Measurements from ENCODE around the gene PRUNE1. TPM values are rescaled to one million over a fixed set of nuclear protein-coding genes. Genes with fewer than 3 reads are reported as not detected.
A peak's percentile ranks its signal among the peaks of the same experiment; 100 is the strongest.

The PRUNE1 gene
- total RNA-seq, 3 donors from 2014 or later, result 21.6 to 34.1 (median 32.8) TPM

GRCh38 chr1:151047925-151048644 is 39.8 kb downstream of the PRUNE1 start:
- Histone ChIP-seq H3K27me3 (no peaks in the 10 kb centered on the region), H3K9me3 (no peaks in the 10 kb centered on the region), H3K36me3 (peaks cover 6% of the 10 kb centered on the region), H3K4me1 (no peaks in the 10 kb centered on the region), H3K4me3 (peak overlapping the region; percentile 81 to 95 (median 83)), H3K27ac (peak overlapping the region; percentile 89 to 96)
- TF ChIP-seq POLR2AphosphoS5 (IDR thresholded peaks at IDR 0.05) (peak in 1 of 3 donors; percentile 29), CTCF (IDR thresholded peaks at IDR 0.05) (no peak), POLR2A (IDR thresholded peaks at IDR 0.05) (no peak)
- peak; percentile 67 to 69 for DNase-seq (ENCODE audit: low spot score in 2 of 2)
- intact Hi-C loops (cut with DNase I; ENCODE audit: low total_unique reads), result no loop called here

GRCh38 chr1:151048645-151049032 is 40.4 kb downstream of the PRUNE1 start:
- H3K4me1 ChIP-seq, result no peaks in the 10 kb centered on the region
- peak overlapping the region; percentile 81 to 95 (median 83) for H3K4me3 ChIP-seq
- DNase-seq (ENCODE audit: low spot score in 2 of 2), result no peak
- no peaks in the 10 kb centered on the region for H3K9me3 ChIP-seq
- peak; percentile 9 to 49 (median 40) for TF ChIP-seq CTCF (IDR thresholded peaks at IDR 0.05)
- no peak for TF ChIP-seq POLR2A (IDR thresholded peaks at IDR 0.05)
- peak overlapping the region; percentile 89 to 96 for H3K27ac ChIP-seq
- intact Hi-C loops (cut with DNase I; ENCODE audit: low total_unique reads), result no loop called here
- no peaks in the 10 kb centered on the region for H3K27me3 ChIP-seq
- H3K36me3 ChIP-seq, result peaks cover 6% of the 10 kb centered on the region

DNA sequence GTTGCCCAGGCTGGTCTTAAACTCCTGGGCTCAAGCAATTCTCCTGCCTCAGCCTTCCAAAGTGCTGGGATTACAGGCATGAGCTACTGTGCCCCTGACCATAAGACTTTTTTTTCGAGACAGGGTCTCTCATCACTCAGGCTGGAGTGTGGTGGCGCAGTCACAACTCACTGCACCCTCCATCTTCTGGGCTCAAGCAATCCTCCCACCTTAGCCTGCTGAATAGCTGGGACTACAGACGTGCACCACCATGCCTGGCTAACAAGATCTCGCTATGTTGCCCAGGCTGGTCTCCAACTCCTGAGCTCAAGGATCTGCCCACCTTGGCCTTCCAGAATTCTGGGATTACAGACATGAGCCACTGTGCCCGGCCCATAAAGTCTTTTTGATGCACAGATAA is 41.2 kb downstream of the PRUNE1 start:
- H3K27ac ChIP-seq, result peak overlapping the region; percentile 30 to 89
- intact Hi-C loops (cut with DNase I; ENCODE audit: low total_unique reads), result no loop called here

DNA sequence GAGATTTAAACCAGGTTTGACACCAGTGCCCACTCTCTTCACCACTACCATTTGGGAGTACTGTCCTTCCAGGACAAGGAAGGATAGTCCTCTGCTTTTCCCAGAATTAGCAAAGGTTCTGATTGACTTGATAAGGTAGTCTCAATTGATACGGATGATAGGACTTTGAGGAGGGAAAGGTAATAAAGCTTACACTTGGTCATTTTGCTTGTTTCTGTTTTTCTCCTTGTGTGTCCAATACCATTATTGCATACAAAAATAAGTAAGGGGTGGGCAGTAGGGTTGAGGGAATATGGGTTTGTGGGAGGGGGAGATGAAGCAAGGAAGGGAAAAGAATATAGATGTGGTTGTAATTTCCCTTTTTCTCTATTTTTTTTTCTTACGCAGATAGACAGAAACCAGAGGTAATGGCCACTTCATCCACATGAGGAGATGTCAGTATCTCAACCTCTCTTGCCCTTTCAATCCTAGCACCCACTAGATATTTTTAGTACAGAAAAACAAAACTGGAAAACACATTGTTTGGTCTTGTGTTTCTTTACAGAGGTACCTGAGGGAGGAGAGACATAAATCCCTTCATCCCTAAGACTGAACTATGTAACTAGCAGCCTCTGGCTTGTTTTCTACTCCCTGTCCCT is 41.9 kb downstream of the PRUNE1 start:
- TF ChIP-seq POLR2A (IDR thresholded peaks at IDR 0.05) (no peak), POLR2AphosphoS5 (IDR thresholded peaks at IDR 0.05) (no peak), CTCF (IDR thresholded peaks at IDR 0.05) (no peak)
- intact Hi-C loops (cut with DNase I; ENCODE audit: low total_unique reads), result no loop called here
- Histone ChIP-seq H3K27ac (no peak overlapping the region), H3K9me3 (no peaks in the 10 kb centered on the region), H3K4me1 (no peaks in the 10 kb centered on the region), H3K4me3 (no peak overlapping the region), H3K27me3 (no peaks in the 10 kb centered on the region), H3K36me3 (peaks cover 6% of the 10 kb centered on the region)
- no peak for DNase-seq (ENCODE audit: low spot score in 2 of 2)

More for the DNA sequence above, 41.2 kb downstream of the PRUNE1 start:
- Histone ChIP-seq H3K36me3 (peaks cover 6% of the 10 kb centered on the region), H3K4me3 (no peak overlapping the region), H3K27me3 (no peaks in the 10 kb centered on the region), H3K4me1 (no peaks in the 10 kb centered on the region), H3K9me3 (no peaks in the 10 kb centered on the region)
- no peak for DNase-seq (ENCODE audit: low spot score in 2 of 2)
- TF ChIP-seq CTCF (IDR thresholded peaks at IDR 0.05), result no peak
- TF ChIP-seq POLR2A (IDR thresholded peaks at IDR 0.05), result no peak
- no peak for TF ChIP-seq POLR2AphosphoS5 (IDR thresholded peaks at IDR 0.05)

- Histone ChIP-seq H3K4me1 (peaks cover under 1 to 8% of the 10 kb centered on the region in 2 donors), H3K4me3 (no peak overlapping the region), H3K9me3 (no peaks in the 10 kb centered on the region), H3K27ac (peak overlapping the region; percentile 17 to 40), H3K36me3 (peaks cover 9% of the 10 kb centered on the region), H3K27me3 (no peaks in the 10 kb centered on the region)
- intact Hi-C loops (cut with DNase I; ENCODE audit: low total_unique reads), result no loop called here
- no peak for TF ChIP-seq POLR2AphosphoS5 (IDR thresholded peaks at IDR 0.05)
- TF ChIP-seq POLR2A (IDR thresholded peaks at IDR 0.05), result no peak
- TF ChIP-seq CTCF (IDR thresholded peaks at IDR 0.05), result no peak
- DNase-seq (ENCODE audit: low spot score in 2 of 2), result no peak
Observed at GRCh38 chr1:151051356-151052009, 43.2 kb downstream of the PRUNE1 start.
